OCI-LY7 (cell line): ENCODE measurements around the gene NAV1.

Experiments
- EZH2phosphoT487 ChIP-seq: fragments of 200-600 bp; sonication (generic); IDR thresholded peaks from 2 replicates; pipeline ENCODE4 v1.6.1; 2018; ENCODE audit warnings: low read depth, borderline replicate concordance, mild to moderate bottlenecking, mixed run types, antibody characterized with exemption, low read length, moderate library complexity, mixed read lengths
- TF ChIP-seq, protein P1 (sequence below): fragments of 200-600 bp; sonication (generic); conservative IDR thresholded peaks from 2 replicates; pipeline ENCODE4 v1.5.1; 2014; ENCODE audit warnings: mild to moderate bottlenecking, antibody characterized with exemption, low read length, moderate library complexity, mixed read lengths

DNA sequence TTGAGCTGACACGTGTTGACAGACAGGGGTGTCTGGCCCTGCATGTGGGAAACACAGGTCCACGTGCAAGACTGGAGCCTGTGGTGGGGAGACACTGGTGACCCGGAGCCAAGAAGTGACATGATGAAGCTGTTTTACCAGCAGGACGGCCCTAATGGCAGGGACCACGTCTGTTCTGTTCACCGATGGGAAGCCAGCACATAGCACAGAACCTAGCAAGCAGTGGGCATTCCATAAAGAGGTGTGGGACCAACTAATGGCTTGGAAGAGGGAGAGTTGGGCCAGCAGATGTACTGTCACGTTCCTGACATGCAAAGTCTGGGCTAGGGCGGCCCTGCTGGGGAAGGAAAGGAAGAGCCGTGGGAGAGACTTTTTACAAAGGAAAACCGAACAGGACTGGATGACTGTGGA, 15.3 kb downstream of the NAV1 start:
- TF ChIP-seq, protein P1, sequence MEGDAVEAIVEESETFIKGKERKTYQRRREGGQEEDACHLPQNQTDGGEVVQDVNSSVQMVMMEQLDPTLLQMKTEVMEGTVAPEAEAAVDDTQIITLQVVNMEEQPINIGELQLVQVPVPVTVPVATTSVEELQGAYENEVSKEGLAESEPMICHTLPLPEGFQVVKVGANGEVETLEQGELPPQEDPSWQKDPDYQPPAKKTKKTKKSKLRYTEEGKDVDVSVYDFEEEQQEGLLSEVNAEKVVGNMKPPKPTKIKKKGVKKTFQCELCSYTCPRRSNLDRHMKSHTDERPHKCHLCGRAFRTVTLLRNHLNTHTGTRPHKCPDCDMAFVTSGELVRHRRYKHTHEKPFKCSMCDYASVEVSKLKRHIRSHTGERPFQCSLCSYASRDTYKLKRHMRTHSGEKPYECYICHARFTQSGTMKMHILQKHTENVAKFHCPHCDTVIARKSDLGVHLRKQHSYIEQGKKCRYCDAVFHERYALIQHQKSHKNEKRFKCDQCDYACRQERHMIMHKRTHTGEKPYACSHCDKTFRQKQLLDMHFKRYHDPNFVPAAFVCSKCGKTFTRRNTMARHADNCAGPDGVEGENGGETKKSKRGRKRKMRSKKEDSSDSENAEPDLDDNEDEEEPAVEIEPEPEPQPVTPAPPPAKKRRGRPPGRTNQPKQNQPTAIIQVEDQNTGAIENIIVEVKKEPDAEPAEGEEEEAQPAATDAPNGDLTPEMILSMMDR: no peak
- no peak for TF ChIP-seq EZH2phosphoT487
